ENCODE results near the gene ZNF816. TPM values are rescaled to one million over a fixed set of nuclear protein-coding genes. Genes with fewer than 3 reads are reported as not detected.
"Not testable (repeated sequence)": the region's sequence is repeated elsewhere in the genome, so short reads cannot be mapped to it uniquely, and the experiment has no call there.

Gene ZNF816
- total and polyA plus RNA-seq, 9 donors: 3.9 to 15.1 (median 9.7) TPM

DNA sequence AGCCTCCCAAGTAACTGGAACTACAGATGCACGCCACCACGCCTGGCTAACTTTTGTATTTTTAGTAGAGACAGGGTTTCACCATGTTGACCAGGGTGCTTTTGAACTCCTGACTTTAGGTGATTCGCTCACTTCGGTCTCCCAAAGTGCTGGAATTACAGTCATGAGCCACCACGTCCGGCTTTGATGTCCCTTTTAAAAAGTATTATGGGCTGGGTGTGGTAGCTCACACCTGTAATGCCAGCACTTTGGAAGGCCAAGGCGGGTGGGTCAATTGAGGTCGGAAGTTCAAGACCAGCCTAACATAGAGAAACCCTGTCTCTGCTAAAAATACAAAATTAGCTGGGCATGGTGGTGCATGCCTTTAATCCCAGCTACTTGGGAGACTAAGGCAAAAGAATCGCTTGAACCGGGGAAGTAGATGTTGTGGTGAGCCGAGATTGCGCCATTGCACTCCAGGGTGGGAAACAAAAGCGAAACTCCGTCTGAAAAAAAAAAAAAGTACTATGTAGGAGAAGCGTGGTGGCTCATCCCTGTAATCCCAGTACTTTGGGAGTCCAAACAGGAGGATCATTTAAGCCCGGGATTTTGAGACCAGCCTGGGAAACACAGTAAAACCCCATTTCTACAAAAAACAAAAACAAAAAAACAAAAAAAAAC, 28.2 kb upstream of the ZNF816 start:
- TF ChIP-seq EP300 (IDR thresholded peaks at IDR 0.05): no peak
- TF ChIP-seq, protein P1, sequence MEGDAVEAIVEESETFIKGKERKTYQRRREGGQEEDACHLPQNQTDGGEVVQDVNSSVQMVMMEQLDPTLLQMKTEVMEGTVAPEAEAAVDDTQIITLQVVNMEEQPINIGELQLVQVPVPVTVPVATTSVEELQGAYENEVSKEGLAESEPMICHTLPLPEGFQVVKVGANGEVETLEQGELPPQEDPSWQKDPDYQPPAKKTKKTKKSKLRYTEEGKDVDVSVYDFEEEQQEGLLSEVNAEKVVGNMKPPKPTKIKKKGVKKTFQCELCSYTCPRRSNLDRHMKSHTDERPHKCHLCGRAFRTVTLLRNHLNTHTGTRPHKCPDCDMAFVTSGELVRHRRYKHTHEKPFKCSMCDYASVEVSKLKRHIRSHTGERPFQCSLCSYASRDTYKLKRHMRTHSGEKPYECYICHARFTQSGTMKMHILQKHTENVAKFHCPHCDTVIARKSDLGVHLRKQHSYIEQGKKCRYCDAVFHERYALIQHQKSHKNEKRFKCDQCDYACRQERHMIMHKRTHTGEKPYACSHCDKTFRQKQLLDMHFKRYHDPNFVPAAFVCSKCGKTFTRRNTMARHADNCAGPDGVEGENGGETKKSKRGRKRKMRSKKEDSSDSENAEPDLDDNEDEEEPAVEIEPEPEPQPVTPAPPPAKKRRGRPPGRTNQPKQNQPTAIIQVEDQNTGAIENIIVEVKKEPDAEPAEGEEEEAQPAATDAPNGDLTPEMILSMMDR (IDR thresholded peaks at IDR 0.05): no peak
- no peak for TF ChIP-seq POLR2A (IDR thresholded peaks at IDR 0.05)
- no peaks in the 10 kb centered on the region for H3K36me3 ChIP-seq
- H3K27ac ChIP-seq: no peak overlapping the region
- 90 to 94% (median 93%) methylated on average over 16 of the region's 16 CpGs for WGBS, 3 donors
- peaks cover 2% of the 10 kb centered on the region for H3K4me1 ChIP-seq (ENCODE audit: insufficient read depth)
- H3K27me3 ChIP-seq: no peaks in the 10 kb centered on the region
- no peak for DNase-seq
- H3K9me3 ChIP-seq: no peaks in the 10 kb centered on the region
- intact Hi-C loops (cut with DNase I): loop anchor here in 1 of 4 donors (5.0 kb wide), 1 partner anchor 201 kb away; the partner anchor contains the start of gene ZNF665
- no peak overlapping the region for H3K4me3 ChIP-seq

DNA sequence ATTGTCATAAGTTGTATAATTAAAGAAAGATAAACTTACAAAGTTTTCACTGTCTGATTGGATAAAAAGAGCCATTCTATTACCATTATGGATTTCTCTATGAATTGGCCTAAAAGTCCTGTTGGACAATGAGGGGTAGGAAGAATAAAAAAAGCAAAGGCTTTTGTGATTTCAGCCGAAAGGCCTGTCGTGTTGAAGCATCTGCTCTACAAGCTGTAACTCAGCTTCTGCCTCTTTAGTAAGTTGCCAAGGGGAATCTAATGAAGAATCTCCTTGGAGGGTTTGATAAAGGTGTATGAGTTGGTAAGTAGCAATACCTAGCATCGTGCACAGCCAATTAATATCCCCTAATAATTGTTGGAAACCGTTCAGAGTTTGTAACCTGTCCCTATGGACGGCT, 25.8 kb upstream of the ZNF816 start:
- H3K9me3 ChIP-seq: no peaks in the 10 kb centered on the region
- H3K27me3 ChIP-seq: no peaks in the 10 kb centered on the region
- TF ChIP-seq EP300 (IDR thresholded peaks at IDR 0.05) (no peak), POLR2A (IDR thresholded peaks at IDR 0.05) (no peak)
- TF ChIP-seq, protein P1 (IDR thresholded peaks at IDR 0.05): no peak
- H3K4me1 ChIP-seq (ENCODE audit: insufficient read depth): peaks cover 2% of the 10 kb centered on the region
- no peaks in the 10 kb centered on the region for H3K36me3 ChIP-seq
- H3K27ac ChIP-seq: no peak overlapping the region
- DNase-seq: no peak
- intact Hi-C loops (cut with DNase I): no loop called here
- 86 to 90% (median 90%) methylated on average over 5 of the region's 5 CpGs for WGBS, 3 donors
- no peak overlapping the region for H3K4me3 ChIP-seq

DNA sequence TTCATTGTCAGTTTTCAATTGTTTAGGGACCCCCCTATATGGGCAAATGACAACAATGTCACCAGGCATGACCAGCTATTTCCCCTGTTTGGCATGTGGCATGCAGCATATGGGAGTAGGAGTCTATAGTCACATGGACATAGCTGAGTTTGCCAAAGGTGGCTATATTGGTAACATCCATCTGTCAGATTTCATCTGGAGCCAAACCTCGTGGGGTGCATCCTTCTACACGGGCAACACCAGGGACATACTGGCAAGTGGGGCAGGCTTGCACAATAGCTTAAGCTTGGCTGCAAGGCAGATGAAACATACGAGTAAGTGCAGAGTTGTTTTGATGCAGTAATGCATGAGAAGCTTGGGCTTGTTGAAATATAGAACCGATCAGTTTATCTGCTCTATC, 24.5 kb upstream of the ZNF816 start:
- Histone ChIP-seq H3K27ac (no peak overlapping the region), H3K9me3 (no peaks in the 10 kb centered on the region), H3K36me3 (no peaks in the 10 kb centered on the region), H3K4me1 (ENCODE audit: insufficient read depth) (no peaks in the 10 kb centered on the region), H3K4me3 (no peak overlapping the region), H3K27me3 (no peaks in the 10 kb centered on the region)
- no peak for DNase-seq
- TF ChIP-seq, protein P1 (IDR thresholded peaks at IDR 0.05): no peak
- no peak for TF ChIP-seq EP300 (IDR thresholded peaks at IDR 0.05)
- no peak for TF ChIP-seq POLR2A (IDR thresholded peaks at IDR 0.05)
- intact Hi-C loops (cut with DNase I): no loop called here
- WGBS, 3 donors: 89 to 97% (median 91%) methylated on average over 4 of the region's 4 CpGs

DNA sequence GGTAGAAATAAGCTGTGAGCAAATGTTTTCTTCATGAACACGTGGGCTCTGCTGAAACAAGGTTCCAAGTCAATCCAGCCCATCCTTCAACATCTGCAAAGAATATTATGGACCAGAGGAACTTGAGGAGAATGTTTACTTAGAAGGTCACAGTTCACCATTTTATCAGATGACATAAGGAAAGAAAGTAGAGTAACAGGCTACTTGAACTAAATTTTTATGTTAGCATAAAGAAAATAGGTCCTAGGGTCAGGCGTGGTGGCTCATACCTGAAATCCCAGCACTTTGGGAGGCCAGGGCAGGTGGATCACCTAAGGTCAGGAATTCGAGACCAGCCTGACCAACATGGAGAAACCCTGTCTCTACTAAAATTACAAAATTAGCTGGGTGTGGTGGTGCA, 20.5 kb upstream of the ZNF816 start:
- H3K4me1 ChIP-seq (ENCODE audit: insufficient read depth); H3K36me3 ChIP-seq; H3K27me3 ChIP-seq; H3K4me3 ChIP-seq; H3K9me3 ChIP-seq; intact Hi-C loops (cut with DNase I); DNase-seq; H3K27ac ChIP-seq: not testable (repeated sequence)
- 83 to 92% (median 87%) methylated on average over 3 of the region's 3 CpGs for WGBS, 3 donors

DNA sequence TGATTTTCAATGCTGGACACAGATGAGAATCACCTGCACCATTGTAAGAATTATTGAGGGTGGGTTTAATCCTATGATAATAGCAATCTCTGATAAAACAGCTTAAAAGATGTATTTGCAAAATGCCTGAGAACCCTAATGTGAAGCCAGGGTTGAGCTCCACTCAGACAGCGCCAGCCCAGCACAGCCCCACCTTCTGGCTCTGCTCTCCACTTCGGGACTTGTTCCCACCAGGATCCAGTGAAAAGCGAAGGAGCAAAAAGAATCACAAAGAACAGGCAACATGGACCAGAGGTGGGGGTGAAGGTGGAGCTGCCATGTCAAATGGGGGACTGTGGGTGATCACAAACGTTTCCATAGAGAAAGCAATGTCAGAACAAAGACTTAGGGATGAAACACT, 18.6 kb upstream of the ZNF816 start:
- no peaks in the 10 kb centered on the region for H3K36me3 ChIP-seq
- intact Hi-C loops (cut with DNase I): no loop called here
- WGBS, 3 donors: 44 to 52% (median 46%) methylated on average over 4 of the region's 4 CpGs

More for the DNA sequence above, 18.6 kb upstream of the ZNF816 start:
- Histone ChIP-seq H3K4me3 (no peak overlapping the region), H3K4me1 (ENCODE audit: insufficient read depth) (no peaks in the 10 kb centered on the region), H3K27me3 (no peaks in the 10 kb centered on the region), H3K27ac (no peak overlapping the region), H3K9me3 (no peaks in the 10 kb centered on the region)
- DNase-seq: no peak
- TF ChIP-seq, protein P1 (IDR thresholded peaks at IDR 0.05): no peak
- TF ChIP-seq EP300 (IDR thresholded peaks at IDR 0.05): no peak

Measured in ovary (tissue), 9 donors.